Activated T-cell treated with anti-CD3 and anti-CD28 coated beads, Interleukin-2, amount 50 U/mL, for 72 hours (primary cell): ENCODE measurements around the gene CDC45. TPM values are rescaled to one million over a fixed set of nuclear protein-coding genes. Genes with fewer than 3 reads are reported as not detected.

ENCODE experiments used
- ATAC-seq, 2 donors: fragments of 150-1000 bp; cut with Tn5 transposase; replicated peaks in 1 of 2; 2 replicates each; pipeline ENCODE4 v1.10.0; 2021; ENCODE audit warnings: moderate library complexity in 2 of 2, mild to moderate bottlenecking in 1 of 2
- DNase-seq, 2 donors: peaks; one replicate each; pipeline ENCODE4 v3.0.0; 2021 to 2022; ENCODE audit warnings: mixed read lengths in 1 of 2
- H3K27ac Mint-ChIP-seq: one replicate; pipeline ENCODE4 v1.8.0; 2022; ENCODE audit warnings: mild to moderate bottlenecking, moderate library complexity, mixed read lengths
- H3K27me3 Mint-ChIP-seq: one replicate; pipeline ENCODE4 v1.8.0; 2022; ENCODE audit warnings: low read depth, mixed read lengths
- H3K36me3 Mint-ChIP-seq, 2 donors: one replicate each; pipeline ENCODE4 v1.8.0; 2022; ENCODE audit warnings: mixed read lengths in 2 of 2, mild to moderate bottlenecking in 1 of 2; ENCODE audit not compliant: insufficient read depth in 2 of 2
- H3K4me1 Mint-ChIP-seq: one replicate; pipeline ENCODE4 v1.8.0; 2022; ENCODE audit warnings: low read depth, mixed read lengths
- H3K4me3 Mint-ChIP-seq, 2 donors: one replicate each; pipeline ENCODE4 v1.8.0; 2022; ENCODE audit warnings: mild to moderate bottlenecking in 2 of 2, mixed read lengths in 2 of 2, moderate library complexity in 2 of 2
- H3K9me3 Mint-ChIP-seq, 2 donors: one replicate each; pipeline ENCODE4 v1.8.0; 2022; ENCODE audit warnings: mixed read lengths in 2 of 2
- total RNA-seq, 2 donors: library from RNA; stranded (reverse); gene quantifications; one replicate each; pipeline ENCODE4 v1.2.3, GENCODE V29; 2022

CDC45 gene
- total RNA-seq, 2 donors from 2014 or later, result 119 to 144 TPM

- ATAC-seq (no peak), DNase-seq (no peak)
- peaks cover 5 to 16% of the 10 kb centered on the region in 2 donors for H3K36me3 Mint-ChIP-seq
- no peaks in the 10 kb centered on the region for H3K9me3 Mint-ChIP-seq
- no peaks in the 10 kb centered on the region for H3K27me3 Mint-ChIP-seq
- peaks cover 19% of the 10 kb centered on the region for H3K4me1 Mint-ChIP-seq
- no peak overlapping the region for H3K4me3 Mint-ChIP-seq
- no peak overlapping the region for H3K27ac Mint-ChIP-seq
Measured at GRCh38 chr22:19453718-19454117, 26.0 kb upstream of the CDC45 start.

GRCh38 chr22:19454156-19454555 is 25.6 kb upstream of the CDC45 start:
- Mint-ChIP-seq H3K27ac (no peak overlapping the region), H3K27me3 (no peaks in the 10 kb centered on the region), H3K36me3 (peaks cover 5 to 16% of the 10 kb centered on the region in 2 donors), H3K9me3 (no peaks in the 10 kb centered on the region), H3K4me3 (no peak overlapping the region), H3K4me1 (peaks cover 15% of the 10 kb centered on the region)
- no peak for ATAC-seq
- DNase-seq, result no peak

GRCh38 chr22:19455033-19455432 is 24.7 kb upstream of the CDC45 start:
- no peaks in the 10 kb centered on the region for H3K27me3 Mint-ChIP-seq
- peak overlapping the region; percentile 58 for H3K27ac Mint-ChIP-seq
- ATAC-seq, result no peak
- peaks cover 5 to 16% of the 10 kb centered on the region in 2 donors for H3K36me3 Mint-ChIP-seq
- H3K4me3 Mint-ChIP-seq, result no peak overlapping the region
- no peaks in the 10 kb centered on the region for H3K9me3 Mint-ChIP-seq
- H3K4me1 Mint-ChIP-seq, result peaks cover 9% of the 10 kb centered on the region
- DNase-seq, result no peak

- no peaks in the 10 kb centered on the region for H3K27me3 Mint-ChIP-seq
- DNase-seq (no peak), ATAC-seq (no peak)
- no peaks in the 10 kb centered on the region for H3K9me3 Mint-ChIP-seq
- H3K36me3 Mint-ChIP-seq, result peaks cover 5 to 16% of the 10 kb centered on the region in 2 donors
- H3K4me3 Mint-ChIP-seq, result no peak overlapping the region
- H3K4me1 Mint-ChIP-seq, result peaks cover 9% of the 10 kb centered on the region
- peak overlapping the region; percentile 3 for H3K27ac Mint-ChIP-seq
Measured at GRCh38 chr22:19455585-19456370, 23.9 kb upstream of the CDC45 start.

- Mint-ChIP-seq H3K27me3 (no peaks in the 10 kb centered on the region), H3K4me1 (peaks cover 8% of the 10 kb centered on the region), H3K9me3 (no peaks in the 10 kb centered on the region), H3K27ac (no peak overlapping the region), H3K4me3 (no peak overlapping the region), H3K36me3 (peaks cover 5 to 18% of the 10 kb centered on the region in 2 donors)
- ATAC-seq, result no peak
- DNase-seq, result no peak
Measured at GRCh38 chr22:19456541-19456940, 23.2 kb upstream of the CDC45 start.

- Mint-ChIP-seq H3K27me3 (no peaks in the 10 kb centered on the region), H3K27ac (no peak overlapping the region), H3K4me3 (no peak overlapping the region), H3K9me3 (no peaks in the 10 kb centered on the region), H3K36me3 (peaks cover 5 to 14% of the 10 kb centered on the region in 2 donors), H3K4me1 (peaks cover 4% of the 10 kb centered on the region)
- DNase-seq (no peak), ATAC-seq (no peak)
Measured at GRCh38 chr22:19457828-19458428, 21.8 kb upstream of the CDC45 start.

GRCh38 chr22:19460036-19460435 is 19.7 kb upstream of the CDC45 start:
- ATAC-seq, result no peak
- no peak overlapping the region for H3K4me3 Mint-ChIP-seq
- no peak for DNase-seq
- H3K36me3 Mint-ChIP-seq, result peaks cover 2 to 13% of the 10 kb centered on the region in 2 donors
- no peaks in the 10 kb centered on the region for H3K4me1 Mint-ChIP-seq
- no peaks in the 10 kb centered on the region for H3K27me3 Mint-ChIP-seq
- no peak overlapping the region for H3K27ac Mint-ChIP-seq
- no peaks in the 10 kb centered on the region for H3K9me3 Mint-ChIP-seq

- DNase-seq, result no peak
- H3K27ac Mint-ChIP-seq, result peak overlapping the region; percentile 42
- H3K9me3 Mint-ChIP-seq, result no peaks in the 10 kb centered on the region
- H3K36me3 Mint-ChIP-seq, result peaks cover 0 to 19% of the 10 kb centered on the region in 2 donors
- H3K27me3 Mint-ChIP-seq, result no peaks in the 10 kb centered on the region
- no peak overlapping the region for H3K4me3 Mint-ChIP-seq
- no peaks in the 10 kb centered on the region for H3K4me1 Mint-ChIP-seq
- ATAC-seq, result no peak
Measured at GRCh38 chr22:19461506-19461905, 18.2 kb upstream of the CDC45 start.

GRCh38 chr22:19463008-19463407 is 16.7 kb upstream of the CDC45 start:
- Mint-ChIP-seq H3K9me3 (no peaks in the 10 kb centered on the region), H3K4me1 (no peaks in the 10 kb centered on the region), H3K4me3 (no peak overlapping the region), H3K27ac (peak overlapping the region; percentile 61), H3K27me3 (no peaks in the 10 kb centered on the region), H3K36me3 (peaks cover 0 to 24% of the 10 kb centered on the region in 2 donors)
- DNase-seq (no peak), ATAC-seq (no peak)

GRCh38 chr22:19463491-19464469 is 15.9 kb upstream of the CDC45 start:
- Mint-ChIP-seq H3K27me3 (no peaks in the 10 kb centered on the region), H3K36me3 (peaks cover 2 to 24% of the 10 kb centered on the region in 2 donors), H3K9me3 (no peaks in the 10 kb centered on the region), H3K27ac (peak overlapping the region; percentile 70), H3K4me3 (no peak overlapping the region), H3K4me1 (no peaks in the 10 kb centered on the region)
- DNase-seq, result no peak
- ATAC-seq, result no peak

- H3K27ac Mint-ChIP-seq, result peak overlapping the region; percentile 58
- H3K27me3 Mint-ChIP-seq, result no peaks in the 10 kb centered on the region
- no peaks in the 10 kb centered on the region for H3K9me3 Mint-ChIP-seq
- H3K36me3 Mint-ChIP-seq, result peaks cover 2 to 24% of the 10 kb centered on the region in 2 donors
- no peaks in the 10 kb centered on the region for H3K4me1 Mint-ChIP-seq
- ATAC-seq, result no peak
- no peak overlapping the region for H3K4me3 Mint-ChIP-seq
- DNase-seq, result no peak
Measured at GRCh38 chr22:19464546-19464945, 15.2 kb upstream of the CDC45 start.

GRCh38 chr22:19464975-19465374 is 14.7 kb upstream of the CDC45 start:
- ATAC-seq (no peak), DNase-seq (no peak)
- Mint-ChIP-seq H3K4me1 (no peaks in the 10 kb centered on the region), H3K9me3 (no peaks in the 10 kb centered on the region), H3K4me3 (no peak overlapping the region), H3K36me3 (peaks cover 2 to 27% of the 10 kb centered on the region in 2 donors), H3K27ac (peak overlapping the region; percentile 26), H3K27me3 (no peaks in the 10 kb centered on the region)
